Neutrophil (primary cell): Measurements from ENCODE around the gene B4GALT4.

Source experiments
- H3K27ac ChIP-seq: fragments of 200-600 bp; sonication (generic); 2 replicates; pipeline ENCODE4 v1.5.1; 2016; ENCODE audit warnings: mild to moderate bottlenecking, moderate library complexity
- H3K27me3 ChIP-seq: fragments of 200-600 bp; sonication (generic); 2 replicates; pipeline ENCODE4 v1.6.0; 2016; ENCODE audit warnings: mild to moderate bottlenecking
- H3K36me3 ChIP-seq: fragments of 200-600 bp; sonication (generic); 2 replicates; pipeline ENCODE4 v1.5.1; 2017
- H3K4me1 ChIP-seq, 2 experiments: fragments of 200-600 bp in 1 of 2; sonication (generic) in 1 of 2; 1 replicate in 1 of 2; 2 replicates in 1 of 2; pipeline versions ENCODE4 v1.5.1 to v1.6.1; 2013 to 2016; ENCODE audit warnings: low read depth in 1 of 2, low read length in 1 of 2, mild to moderate bottlenecking in 1 of 2, moderate library complexity in 1 of 2; ENCODE audit not compliant: control insufficient read depth in 1 of 2, insufficient read depth in 1 of 2
- H3K4me3 ChIP-seq, 2 experiments: fragments of 200-600 bp in 1 of 2; sonication (generic) in 1 of 2; 1 replicate in 1 of 2; 2 replicates in 1 of 2; pipeline ENCODE4 v1.5.1; 2013 to 2016; ENCODE audit warnings: low read depth in 1 of 2, low read length in 1 of 2, mild to moderate bottlenecking in 1 of 2, moderate library complexity in 1 of 2
- H3K9me3 ChIP-seq: fragments of 200-600 bp; sonication (generic); 2 replicates; pipeline ENCODE4 v1.5.1; 2016
- TF ChIP-seq, protein P1 (sequence below): fragments of 200-600 bp; sonication (generic); IDR thresholded peaks from 2 replicates; pipeline ENCODE4 v1.5.1; 2016; ENCODE audit warnings: antibody characterized with exemption

The B4GALT4 gene

GRCh38 chr3:119235151-119235550 is 5.5 kb downstream of the B4GALT4 start:
- H3K36me3 ChIP-seq, result peaks cover 27% of the 10 kb centered on the region
- peak overlapping the region; percentile 5 for H3K27ac ChIP-seq
- H3K4me1 ChIP-seq, result peaks cover 41 to 43% of the 10 kb centered on the region in 2 experiments
- no peaks in the 10 kb centered on the region for H3K9me3 ChIP-seq
- TF ChIP-seq, protein P1, sequence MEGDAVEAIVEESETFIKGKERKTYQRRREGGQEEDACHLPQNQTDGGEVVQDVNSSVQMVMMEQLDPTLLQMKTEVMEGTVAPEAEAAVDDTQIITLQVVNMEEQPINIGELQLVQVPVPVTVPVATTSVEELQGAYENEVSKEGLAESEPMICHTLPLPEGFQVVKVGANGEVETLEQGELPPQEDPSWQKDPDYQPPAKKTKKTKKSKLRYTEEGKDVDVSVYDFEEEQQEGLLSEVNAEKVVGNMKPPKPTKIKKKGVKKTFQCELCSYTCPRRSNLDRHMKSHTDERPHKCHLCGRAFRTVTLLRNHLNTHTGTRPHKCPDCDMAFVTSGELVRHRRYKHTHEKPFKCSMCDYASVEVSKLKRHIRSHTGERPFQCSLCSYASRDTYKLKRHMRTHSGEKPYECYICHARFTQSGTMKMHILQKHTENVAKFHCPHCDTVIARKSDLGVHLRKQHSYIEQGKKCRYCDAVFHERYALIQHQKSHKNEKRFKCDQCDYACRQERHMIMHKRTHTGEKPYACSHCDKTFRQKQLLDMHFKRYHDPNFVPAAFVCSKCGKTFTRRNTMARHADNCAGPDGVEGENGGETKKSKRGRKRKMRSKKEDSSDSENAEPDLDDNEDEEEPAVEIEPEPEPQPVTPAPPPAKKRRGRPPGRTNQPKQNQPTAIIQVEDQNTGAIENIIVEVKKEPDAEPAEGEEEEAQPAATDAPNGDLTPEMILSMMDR, result no peak
- H3K27me3 ChIP-seq, result no peaks in the 10 kb centered on the region
- no peak overlapping the region for H3K4me3 ChIP-seq

DNA sequence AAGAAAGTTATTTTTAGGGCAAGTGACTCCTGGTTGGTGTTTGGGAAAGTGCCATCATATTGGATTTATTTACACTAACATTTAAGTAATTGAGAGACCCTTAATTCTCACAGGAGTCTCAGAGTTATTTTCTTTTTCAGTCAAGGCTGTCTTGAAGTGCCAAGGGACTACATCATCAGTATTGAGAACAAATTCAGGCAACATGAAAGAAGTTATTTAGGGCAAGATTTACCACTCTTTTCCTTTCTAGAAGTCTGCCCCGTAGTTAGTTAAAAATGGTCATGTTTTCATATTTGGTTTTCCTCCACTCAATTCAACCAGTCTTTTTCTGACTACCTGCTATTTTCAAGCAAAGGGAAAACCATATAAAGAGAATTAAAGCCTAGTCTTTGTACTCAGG is 6.1 kb downstream of the B4GALT4 start:
- TF ChIP-seq, protein P1, result no peak
- Histone ChIP-seq H3K27me3 (no peaks in the 10 kb centered on the region), H3K9me3 (no peaks in the 10 kb centered on the region), H3K27ac (peak overlapping the region; percentile 5), H3K36me3 (peaks cover 32% of the 10 kb centered on the region), H3K4me3 (no peak overlapping the region), H3K4me1 (peaks cover 36 to 38% of the 10 kb centered on the region in 2 experiments)

- Histone ChIP-seq H3K4me1 (peaks cover 4 to 5% of the 10 kb centered on the region in 2 experiments), H3K4me3 (no peak overlapping the region), H3K27ac (no peak overlapping the region), H3K9me3 (no peaks in the 10 kb centered on the region), H3K36me3 (peaks cover 71% of the 10 kb centered on the region), H3K27me3 (no peaks in the 10 kb centered on the region)
- TF ChIP-seq, protein P1, result no peak
Measured at GRCh38 chr3:119230745-119231144, 9.9 kb downstream of the B4GALT4 start.

DNA sequence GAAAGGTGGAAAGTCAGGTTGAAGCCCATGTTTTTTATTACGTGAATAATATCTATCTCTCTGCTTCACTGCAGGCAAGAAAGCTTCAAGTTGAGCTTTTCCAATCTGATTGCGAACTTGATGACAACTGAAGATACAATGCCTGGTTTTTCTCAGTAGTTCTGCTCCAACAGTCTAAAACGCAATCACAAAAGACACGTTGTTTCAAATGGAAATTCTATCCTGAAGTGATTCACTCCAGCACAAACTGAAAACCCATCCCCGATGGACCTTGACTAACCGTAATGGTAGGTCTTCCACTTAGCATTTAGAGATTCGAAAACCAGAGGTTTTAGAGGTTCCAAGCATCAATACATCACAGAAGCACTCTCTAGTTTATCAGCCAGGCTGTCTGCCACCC is 10.6 kb downstream of the B4GALT4 start:
- TF ChIP-seq, protein P1, result no peak
- Histone ChIP-seq H3K27me3 (no peaks in the 10 kb centered on the region), H3K4me3 (no peak overlapping the region), H3K4me1 (peaks cover under 1 to 2% of the 10 kb centered on the region in 2 experiments), H3K36me3 (peaks cover 74% of the 10 kb centered on the region), H3K9me3 (no peaks in the 10 kb centered on the region), H3K27ac (no peak overlapping the region)

DNA sequence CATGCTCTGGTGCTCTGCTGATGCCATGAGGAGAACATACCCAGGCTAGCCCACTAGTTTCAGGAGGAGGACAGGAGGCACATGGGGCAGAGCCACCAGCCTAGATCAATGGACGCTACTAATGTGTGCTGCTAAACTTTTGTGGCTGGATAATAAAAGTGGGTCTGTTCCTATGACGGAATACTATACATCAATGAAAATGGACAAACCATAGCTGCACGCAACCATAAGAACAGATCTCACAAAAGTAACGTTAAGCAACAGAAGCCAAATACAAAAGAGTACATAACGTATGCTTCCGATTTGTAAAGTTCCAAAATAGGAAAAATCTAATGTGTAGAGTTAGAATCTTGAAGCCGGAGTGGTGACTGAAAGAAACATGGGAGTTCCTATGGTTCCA is 11.5 kb downstream of the B4GALT4 start:
- H3K27me3 ChIP-seq, result no peaks in the 10 kb centered on the region
- no peaks in the 10 kb centered on the region for H3K9me3 ChIP-seq
- H3K4me1 ChIP-seq, result no peaks in the 10 kb centered on the region
- TF ChIP-seq, protein P1, result no peak
- H3K27ac ChIP-seq, result no peak overlapping the region
- peaks cover 73% of the 10 kb centered on the region for H3K36me3 ChIP-seq
- H3K4me3 ChIP-seq, result no peak overlapping the region
